Muscle of arm (tissue), 12 donors: ENCODE data around the gene FAM72B. TPM values are rescaled to one million over a fixed set of nuclear protein-coding genes. Genes with fewer than 3 reads are reported as not detected.
"Not testable (repeated sequence)": the region's sequence is repeated elsewhere in the genome, so short reads cannot be mapped to it uniquely, and the experiment has no call there.

Experiments used
- DNase-seq: peaks from one replicate; pipeline ENCODE4 v3.0.0-alpha.2; 2013
- polyA plus RNA-seq, 12 donors: library from polyadenylated mRNA; unstranded; fragments of 120-200 nt; gene quantifications; one replicate each; pipeline ENCODE4 v1.2.1, GENCODE V29; 2013; ENCODE audit not compliant: insufficient read length in 12 of 12

The FAM72B gene
- polyA plus RNA-seq, 12 donors = 2.3 to 6.2 (median 3.3) TPM; not detected in 2

GRCh38 chr1:121200985-121201981 is 17.1 kb upstream of the FAM72B start:
- not testable (repeated sequence) for DNase-seq

- DNase-seq = not testable (repeated sequence)
Measured at GRCh38 chr1:121200232-121200631, 16.1 kb upstream of the FAM72B start.

- DNase-seq = not testable (repeated sequence)
Measured at GRCh38 chr1:121199763-121200162, 15.6 kb upstream of the FAM72B start.

- not testable (repeated sequence) for DNase-seq
Measured at GRCh38 chr1:121197095-121197882, 13.1 kb upstream of the FAM72B start.

GRCh38 chr1:121192512-121192911 is 8.4 kb upstream of the FAM72B start:
- DNase-seq = not testable (repeated sequence)

- DNase-seq = not testable (repeated sequence)
Measured at GRCh38 chr1:121187914-121188313, 3.8 kb upstream of the FAM72B start.

GRCh38 chr1:121186191-121186590 is 2.1 kb upstream of the FAM72B start:
- DNase-seq = not testable (repeated sequence)

GRCh38 chr1:121185140-121185708 is 1.1 kb upstream of the FAM72B start:
- DNase-seq = not testable (repeated sequence)

GRCh38 chr1:121183867-121184266 is 273 bp downstream of the FAM72B start:
- DNase-seq = not testable (repeated sequence)

- not testable (repeated sequence) for DNase-seq
Measured at GRCh38 chr1:121178197-121178596, 5.9 kb downstream of the FAM72B start.

- DNase-seq = not testable (repeated sequence)
Measured at GRCh38 chr1:121176649-121177048, 7.5 kb downstream of the FAM72B start.

GRCh38 chr1:121168152-121168668 is 15.9 kb downstream of the FAM72B start:
- not testable (repeated sequence) for DNase-seq

- DNase-seq = not testable (repeated sequence)
Measured at GRCh38 chr1:121167225-121167738, 16.9 kb downstream of the FAM72B start.

GRCh38 chr1:121165296-121165695 is 18.8 kb downstream of the FAM72B start:
- not testable (repeated sequence) for DNase-seq

- DNase-seq = not testable (repeated sequence)
Measured at GRCh38 chr1:121163850-121164757, 20.0 kb downstream of the FAM72B start.

- not testable (repeated sequence) for DNase-seq
Measured at GRCh38 chr1:121161199-121161901, 22.8 kb downstream of the FAM72B start.

GRCh38 chr1:121160118-121160517 is 24.0 kb downstream of the FAM72B start:
- not testable (repeated sequence) for DNase-seq

GRCh38 chr1:121157609-121158008 is 26.5 kb downstream of the FAM72B start:
- DNase-seq = not testable (repeated sequence)

GRCh38 chr1:121156958-121157603 is 27.1 kb downstream of the FAM72B start:
- not testable (repeated sequence) for DNase-seq
